BLaER1 (cell line): ENCODE measurements around the gene ARHGEF37.
"Not testable (repeated sequence)": the region's sequence is repeated elsewhere in the genome, so short reads cannot be mapped to it uniquely, and the experiment has no call there.

ENCODE experiments used
- H3K27ac ChIP-seq: shearing (Covaris generic); formaldehyde crosslinking; 2 replicates; pipeline ENCODE4 v1.8.1; 2022
- H3K27me3 ChIP-seq: shearing (Covaris generic); formaldehyde crosslinking; 2 replicates; pipeline ENCODE4 v1.8.1; 2022
- H3K36me3 ChIP-seq: shearing (Covaris generic); formaldehyde crosslinking; 2 replicates; pipeline ENCODE4 v1.8.1; 2022
- H3K4me1 ChIP-seq: shearing (Covaris generic); formaldehyde crosslinking; 2 replicates; pipeline ENCODE4 v1.8.1; 2022
- H3K4me2 ChIP-seq: shearing (Covaris generic); formaldehyde crosslinking; 2 replicates; pipeline ENCODE4 v1.8.1; 2022
- H3K4me3 ChIP-seq: shearing (Covaris generic); formaldehyde crosslinking; 2 replicates; pipeline ENCODE4 v1.8.1; 2022
- H3K9ac ChIP-seq: shearing (Covaris generic); formaldehyde crosslinking; 2 replicates; pipeline ENCODE4 v1.8.1; 2022
- H3K9me3 ChIP-seq: shearing (Covaris generic); formaldehyde crosslinking; 2 replicates; pipeline ENCODE4 v1.8.1; 2022
- H4K20me1 ChIP-seq: shearing (Covaris generic); formaldehyde crosslinking; 2 replicates; pipeline ENCODE4 v1.8.1; 2022
- Cebpa-rat ChIP-seq: shearing (Covaris generic); IDR thresholded peaks from 2 replicates; pipeline ENCODE4 v1.8.1; 2022

ARHGEF37 gene

DNA sequence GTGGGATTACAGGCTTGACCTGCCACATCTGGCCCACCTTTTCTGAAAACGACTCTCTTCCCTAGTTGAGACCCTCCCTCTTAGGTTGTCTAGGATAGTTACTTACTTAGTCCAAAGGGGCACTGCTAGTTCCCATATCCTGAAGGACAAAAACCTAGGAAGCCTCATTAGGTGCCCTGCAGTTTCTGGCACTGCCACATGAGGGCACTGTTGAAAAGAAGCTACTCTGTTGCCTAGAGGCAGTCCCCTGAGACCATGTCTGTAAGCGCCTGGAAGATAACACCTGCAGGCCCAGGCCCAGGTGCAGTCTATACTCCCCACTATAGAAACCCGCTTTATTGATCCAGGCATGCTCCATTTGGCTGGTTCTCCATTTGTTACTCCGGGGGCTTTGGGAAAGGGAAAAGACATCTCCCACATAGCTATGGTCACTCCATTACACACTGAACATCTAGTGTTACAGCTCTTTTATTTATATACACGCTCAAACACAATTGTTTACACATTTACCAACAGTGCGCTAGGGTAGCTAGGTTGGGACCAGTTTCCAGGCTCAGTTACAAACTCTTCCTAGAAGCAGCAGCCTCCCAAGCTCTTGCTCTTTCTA, 75.4 kb downstream of the ARHGEF37 start:
- no peak for TF ChIP-seq Cebpa-rat
- no peaks in the 10 kb centered on the region for H4K20me1 ChIP-seq
- H3K9me3 ChIP-seq, result no peaks in the 10 kb centered on the region
- no peak overlapping the region for H3K4me3 ChIP-seq
- H3K4me1 ChIP-seq, result no peaks in the 10 kb centered on the region
- no peak overlapping the region for H3K27ac ChIP-seq
- H3K4me2 ChIP-seq, result no peak overlapping the region
- H3K9ac ChIP-seq, result no peak overlapping the region
- no peaks in the 10 kb centered on the region for H3K27me3 ChIP-seq
- H3K36me3 ChIP-seq, result no peaks in the 10 kb centered on the region

DNA sequence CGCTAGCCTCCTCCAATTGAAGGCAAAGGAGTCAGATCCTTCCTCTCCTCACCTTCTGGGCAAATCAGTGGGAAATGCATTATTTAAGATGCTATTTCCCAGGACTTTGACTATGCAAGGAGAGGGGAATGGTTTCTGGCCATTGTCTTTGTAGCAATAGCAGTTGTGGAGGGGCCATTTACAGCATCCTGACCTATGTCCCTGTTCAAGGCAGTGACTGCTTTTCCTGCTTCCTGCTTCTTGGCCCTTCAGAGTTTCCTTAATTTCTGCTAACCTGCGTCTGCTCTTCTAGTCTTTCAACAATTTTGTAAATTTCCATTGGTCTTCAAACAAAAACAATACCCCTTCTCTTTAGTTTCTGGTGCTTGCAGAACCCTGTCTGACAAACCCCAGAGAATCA, 76.0 kb downstream of the ARHGEF37 start:
- TF ChIP-seq Cebpa-rat, result no peak
- Histone ChIP-seq H3K9ac (no peak overlapping the region), H3K4me2 (no peak overlapping the region), H4K20me1 (no peaks in the 10 kb centered on the region), H3K27ac (no peak overlapping the region), H3K4me3 (no peak overlapping the region), H3K4me1 (no peaks in the 10 kb centered on the region), H3K27me3 (no peaks in the 10 kb centered on the region), H3K36me3 (no peaks in the 10 kb centered on the region), H3K9me3 (no peaks in the 10 kb centered on the region)

DNA sequence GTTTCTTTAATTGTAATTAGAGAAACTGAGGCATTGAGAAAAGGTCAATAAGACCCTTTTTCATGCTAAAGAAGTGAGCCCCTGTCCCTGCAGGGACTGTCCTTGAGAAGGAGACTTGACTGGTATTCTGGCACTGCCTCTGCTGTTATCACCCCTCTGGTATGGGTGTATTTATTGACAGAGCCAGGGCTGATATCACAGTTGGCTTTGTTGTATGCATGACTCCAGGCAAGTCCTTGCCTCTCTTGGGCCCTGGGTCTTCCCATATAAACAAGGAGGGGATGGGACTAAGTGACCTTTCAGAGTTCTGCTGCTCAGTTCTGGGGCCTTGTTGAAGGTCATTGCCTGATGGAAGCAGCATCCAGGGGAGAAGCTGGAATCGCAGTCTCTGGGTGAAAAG, 77.0 kb downstream of the ARHGEF37 start:
- no peak for TF ChIP-seq Cebpa-rat
- Histone ChIP-seq H3K4me3 (no peak overlapping the region), H3K9ac (no peak overlapping the region), H3K9me3 (no peaks in the 10 kb centered on the region), H3K27ac (no peak overlapping the region), H4K20me1 (no peaks in the 10 kb centered on the region), H3K27me3 (no peaks in the 10 kb centered on the region), H3K4me1 (no peaks in the 10 kb centered on the region), H3K4me2 (no peak overlapping the region), H3K36me3 (no peaks in the 10 kb centered on the region)

DNA sequence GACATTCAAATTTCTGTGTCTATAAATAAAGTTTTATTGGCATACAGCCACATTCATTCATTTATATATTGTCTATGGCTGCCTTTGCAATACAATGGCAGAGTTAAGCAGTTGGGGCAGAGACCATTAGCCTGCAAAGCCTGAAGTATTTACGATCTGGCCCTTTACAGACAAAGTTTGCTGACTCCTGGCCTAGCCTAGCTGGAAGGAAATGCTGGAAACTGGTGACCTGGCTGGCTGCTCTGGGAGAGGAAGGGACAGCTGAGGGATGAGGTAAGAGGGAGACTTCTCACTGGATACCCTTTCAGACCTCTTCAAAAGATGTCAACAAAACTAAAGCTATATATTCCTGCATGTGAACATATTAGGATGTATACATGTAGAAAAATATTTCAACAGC, 82.8 kb downstream of the ARHGEF37 start:
- no peak for TF ChIP-seq Cebpa-rat
- Histone ChIP-seq H3K36me3 (no peaks in the 10 kb centered on the region), H3K27ac (no peak overlapping the region), H3K9ac (no peak overlapping the region), H3K4me1 (no peaks in the 10 kb centered on the region), H4K20me1 (no peaks in the 10 kb centered on the region), H3K4me3 (no peak overlapping the region), H3K27me3 (no peaks in the 10 kb centered on the region), H3K4me2 (no peak overlapping the region), H3K9me3 (peaks cover 9% of the 10 kb centered on the region)

DNA sequence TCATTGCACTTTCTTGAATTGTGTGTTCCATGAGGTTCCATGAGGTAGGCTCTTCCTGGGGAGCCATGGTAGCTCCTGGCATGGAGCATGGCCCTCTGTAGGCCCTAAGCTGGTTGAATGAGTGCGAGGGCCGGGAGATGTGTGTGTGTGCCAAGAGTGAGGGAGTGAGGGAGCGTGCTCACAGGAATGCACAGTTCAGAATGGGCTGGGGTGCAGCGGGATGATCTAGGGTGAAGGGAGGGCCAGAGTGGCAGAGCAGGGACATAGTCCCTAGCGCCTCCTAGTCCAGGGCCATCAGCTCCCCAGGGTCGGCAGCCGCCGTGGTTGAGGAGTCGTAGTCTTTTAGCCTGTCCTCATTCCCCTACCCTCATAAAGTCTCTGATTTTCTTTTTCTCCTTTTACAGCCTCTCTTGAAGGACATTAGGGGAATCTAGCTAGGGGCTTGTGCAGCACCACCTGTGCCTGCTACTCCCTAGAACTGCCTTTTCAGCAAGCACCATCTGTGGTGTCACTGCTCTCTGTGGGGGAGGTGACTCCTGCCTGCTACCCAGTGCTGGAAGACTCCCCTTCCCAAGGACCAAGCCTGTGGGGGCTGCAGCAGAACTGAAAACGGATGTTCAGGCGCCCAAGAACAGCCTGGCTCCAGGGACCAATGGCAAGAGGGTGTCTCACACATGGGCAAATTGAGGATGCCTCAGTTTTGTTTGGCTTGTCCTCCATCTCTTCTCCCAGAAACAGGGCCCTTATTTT, 83.5 kb downstream of the ARHGEF37 start:
- Histone ChIP-seq H3K4me1 (no peaks in the 10 kb centered on the region), H3K36me3 (no peaks in the 10 kb centered on the region), H3K4me3 (no peak overlapping the region), H3K27ac (no peak overlapping the region), H3K4me2 (no peak overlapping the region), H3K9me3 (peaks cover 9% of the 10 kb centered on the region), H3K27me3 (no peaks in the 10 kb centered on the region), H4K20me1 (no peaks in the 10 kb centered on the region), H3K9ac (no peak overlapping the region)
- TF ChIP-seq Cebpa-rat, result no peak

DNA sequence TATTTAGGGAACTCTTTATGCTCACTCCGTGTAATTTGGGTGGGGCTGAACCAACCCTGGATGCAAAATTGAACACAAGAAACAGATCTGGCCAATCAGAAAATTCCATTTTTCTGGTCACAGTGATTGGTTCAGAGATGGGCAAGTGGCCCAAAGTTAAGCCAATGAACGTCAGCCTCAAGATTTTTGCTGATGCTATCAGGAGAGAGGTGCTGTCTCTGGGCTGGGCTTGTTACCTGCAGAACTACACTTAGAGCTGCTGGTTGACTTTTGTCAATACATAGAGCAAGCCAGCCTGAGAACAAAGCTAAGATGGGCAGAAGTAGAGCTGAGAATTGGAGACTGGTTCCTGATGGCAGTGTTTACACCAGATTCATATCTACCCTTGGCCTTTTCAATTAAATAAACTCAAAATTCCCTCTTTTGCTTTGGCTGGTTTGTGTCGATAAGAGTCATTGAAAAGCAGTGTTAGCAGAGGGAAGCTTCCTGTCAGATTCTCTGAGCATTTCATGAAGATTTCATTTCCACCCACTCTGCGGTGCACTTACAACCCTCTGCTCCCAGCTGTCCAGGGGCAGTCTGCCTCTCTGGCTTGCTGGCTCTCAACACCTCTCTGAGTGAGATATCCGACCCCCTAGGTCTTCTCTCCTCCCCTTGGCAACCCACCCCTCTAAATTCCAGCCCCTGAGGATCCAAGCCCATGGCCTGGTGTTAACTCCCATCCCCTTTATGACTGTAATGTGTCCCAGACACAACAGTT, 84.3 kb downstream of the ARHGEF37 start:
- Histone ChIP-seq H4K20me1 (no peaks in the 10 kb centered on the region), H3K9me3 (peaks cover 14% of the 10 kb centered on the region), H3K27ac (no peak overlapping the region), H3K36me3 (no peaks in the 10 kb centered on the region), H3K4me1 (no peaks in the 10 kb centered on the region), H3K4me2 (no peak overlapping the region), H3K27me3 (no peaks in the 10 kb centered on the region), H3K9ac (no peak overlapping the region), H3K4me3 (no peak overlapping the region)
- TF ChIP-seq Cebpa-rat, result no peak

GRCh38 chr5:149666212-149666852, 85.0 kb downstream of the ARHGEF37 start:
- H3K4me3 ChIP-seq, result no peak overlapping the region
- H4K20me1 ChIP-seq, result no peaks in the 10 kb centered on the region
- H3K9me3 ChIP-seq, result peaks cover 15% of the 10 kb centered on the region
- H3K27me3 ChIP-seq, result no peaks in the 10 kb centered on the region
- no peak overlapping the region for H3K4me2 ChIP-seq
- TF ChIP-seq Cebpa-rat, result no peak
- no peaks in the 10 kb centered on the region for H3K4me1 ChIP-seq
- no peaks in the 10 kb centered on the region for H3K36me3 ChIP-seq
- no peak overlapping the region for H3K9ac ChIP-seq
- H3K27ac ChIP-seq, result no peak overlapping the region

DNA sequence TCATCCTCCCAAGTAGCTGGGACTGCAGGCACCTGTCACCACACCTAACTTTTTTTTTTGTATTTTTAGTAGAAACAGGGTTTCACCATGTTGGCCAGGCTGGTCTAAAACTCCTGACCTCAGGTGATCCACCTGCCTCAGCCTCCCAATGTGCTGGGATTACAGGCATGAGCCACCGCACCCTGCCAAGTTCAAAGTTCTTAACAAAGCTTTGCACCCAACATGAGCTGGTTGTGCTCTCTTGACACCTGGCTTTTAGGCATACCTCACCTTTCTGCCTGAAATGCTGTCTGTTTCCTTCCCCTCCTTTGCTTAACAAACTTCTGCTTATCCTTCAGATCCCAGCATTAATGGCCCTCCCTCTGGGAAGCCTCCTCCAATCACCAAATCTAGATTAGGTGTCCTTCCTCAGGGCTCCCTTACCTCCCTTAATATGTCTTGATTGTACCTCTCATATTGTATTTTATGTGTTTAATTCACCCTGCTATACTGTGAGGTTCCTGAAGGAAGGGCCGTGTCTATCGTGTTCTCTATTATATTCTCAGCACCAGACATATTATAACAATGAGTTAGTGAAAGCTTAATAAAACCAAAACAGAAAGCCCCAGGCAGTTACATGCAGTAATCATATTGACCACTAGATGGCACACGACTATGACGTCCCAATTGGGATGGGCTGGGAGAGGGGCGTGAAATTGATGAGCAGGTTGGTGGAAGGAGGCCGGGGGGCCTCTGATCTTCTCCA, 86.0 kb downstream of the ARHGEF37 start:
- H3K4me2 ChIP-seq, result no peak overlapping the region
- no peak for TF ChIP-seq Cebpa-rat
- no peak overlapping the region for H3K4me3 ChIP-seq
- H4K20me1 ChIP-seq, result no peaks in the 10 kb centered on the region
- no peaks in the 10 kb centered on the region for H3K4me1 ChIP-seq
- no peak overlapping the region for H3K9ac ChIP-seq
- no peaks in the 10 kb centered on the region for H3K27me3 ChIP-seq
- H3K36me3 ChIP-seq, result no peaks in the 10 kb centered on the region
- no peak overlapping the region for H3K27ac ChIP-seq
- H3K9me3 ChIP-seq, result peaks cover 23% of the 10 kb centered on the region

- Histone ChIP-seq H3K36me3 (no peaks in the 10 kb centered on the region), H3K9ac (no peak overlapping the region), H3K4me1 (no peaks in the 10 kb centered on the region), H3K27me3 (no peaks in the 10 kb centered on the region), H3K4me3 (no peak overlapping the region), H4K20me1 (no peaks in the 10 kb centered on the region), H3K4me2 (no peak overlapping the region), H3K27ac (no peak overlapping the region), H3K9me3 (peaks cover 23% of the 10 kb centered on the region)
- no peak for TF ChIP-seq Cebpa-rat
These were observed 86.6 kb downstream of the ARHGEF37 start for GRCh38 chr5:149667829-149668330.

- peaks cover 23% of the 10 kb centered on the region for H3K9me3 ChIP-seq
- not testable (repeated sequence) for H4K20me1 ChIP-seq, H3K27ac ChIP-seq, H3K9ac ChIP-seq, H3K4me3 ChIP-seq, H3K4me1 ChIP-seq, H3K27me3 ChIP-seq, H3K4me2 ChIP-seq, H3K36me3 ChIP-seq
These were observed 88.0 kb downstream of the ARHGEF37 start for GRCh38 chr5:149669273-149669672.
